Esophagus squamous epithelium (tissue), 4 donors: ENCODE measurements around the gene PKHD1.

Source experiments
- POLR2A ChIP-seq, 4 donors: fragments of 450-650 bp; IDR thresholded peaks; one replicate each; pipeline ENCODE4 v1.6.1; 2017; ENCODE audit warnings: antibody characterized with exemption in 4 of 4, mild to moderate bottlenecking in 4 of 4, moderate library complexity in 3 of 4
- TF ChIP-seq, protein P1 (sequence below), 6 experiments: fragments of 450-650 bp in 4 of 6; fragments of 200-600 bp in 2 of 6; sonication (generic) in 2 of 6; IDR thresholded peaks; one replicate each; pipeline ENCODE4 v1.5.1; 2016 to 2019; ENCODE audit warnings: antibody characterized with exemption in 6 of 6, mild to moderate bottlenecking in 4 of 6, moderate library complexity in 4 of 6

DNA sequence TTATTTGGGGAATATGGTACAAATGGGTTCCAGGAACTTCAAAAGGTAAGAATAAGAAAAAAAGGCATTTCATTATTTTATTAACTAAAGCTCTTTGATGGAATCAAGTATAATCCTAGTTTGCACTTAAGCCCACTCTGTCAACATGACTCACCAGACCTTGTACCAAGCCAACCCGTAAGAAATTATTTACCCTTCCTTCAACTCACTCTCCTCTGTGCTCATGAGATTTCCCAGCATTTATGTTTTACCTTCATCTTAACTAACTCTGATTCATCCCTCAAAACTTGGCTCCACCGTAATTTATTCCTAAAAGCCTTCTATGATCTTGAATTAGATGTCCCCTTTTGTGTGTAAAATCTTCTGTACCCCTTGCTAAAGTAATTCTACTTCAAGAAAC is 308.7 kb downstream of the PKHD1 start:
- TF ChIP-seq, protein P1, sequence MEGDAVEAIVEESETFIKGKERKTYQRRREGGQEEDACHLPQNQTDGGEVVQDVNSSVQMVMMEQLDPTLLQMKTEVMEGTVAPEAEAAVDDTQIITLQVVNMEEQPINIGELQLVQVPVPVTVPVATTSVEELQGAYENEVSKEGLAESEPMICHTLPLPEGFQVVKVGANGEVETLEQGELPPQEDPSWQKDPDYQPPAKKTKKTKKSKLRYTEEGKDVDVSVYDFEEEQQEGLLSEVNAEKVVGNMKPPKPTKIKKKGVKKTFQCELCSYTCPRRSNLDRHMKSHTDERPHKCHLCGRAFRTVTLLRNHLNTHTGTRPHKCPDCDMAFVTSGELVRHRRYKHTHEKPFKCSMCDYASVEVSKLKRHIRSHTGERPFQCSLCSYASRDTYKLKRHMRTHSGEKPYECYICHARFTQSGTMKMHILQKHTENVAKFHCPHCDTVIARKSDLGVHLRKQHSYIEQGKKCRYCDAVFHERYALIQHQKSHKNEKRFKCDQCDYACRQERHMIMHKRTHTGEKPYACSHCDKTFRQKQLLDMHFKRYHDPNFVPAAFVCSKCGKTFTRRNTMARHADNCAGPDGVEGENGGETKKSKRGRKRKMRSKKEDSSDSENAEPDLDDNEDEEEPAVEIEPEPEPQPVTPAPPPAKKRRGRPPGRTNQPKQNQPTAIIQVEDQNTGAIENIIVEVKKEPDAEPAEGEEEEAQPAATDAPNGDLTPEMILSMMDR (IDR thresholded peaks at IDR 0.05) = no peak
- TF ChIP-seq POLR2A (IDR thresholded peaks at IDR 0.05) = no peak
